ENCODE data around the gene CPT2.

Gene CPT2

DNA sequence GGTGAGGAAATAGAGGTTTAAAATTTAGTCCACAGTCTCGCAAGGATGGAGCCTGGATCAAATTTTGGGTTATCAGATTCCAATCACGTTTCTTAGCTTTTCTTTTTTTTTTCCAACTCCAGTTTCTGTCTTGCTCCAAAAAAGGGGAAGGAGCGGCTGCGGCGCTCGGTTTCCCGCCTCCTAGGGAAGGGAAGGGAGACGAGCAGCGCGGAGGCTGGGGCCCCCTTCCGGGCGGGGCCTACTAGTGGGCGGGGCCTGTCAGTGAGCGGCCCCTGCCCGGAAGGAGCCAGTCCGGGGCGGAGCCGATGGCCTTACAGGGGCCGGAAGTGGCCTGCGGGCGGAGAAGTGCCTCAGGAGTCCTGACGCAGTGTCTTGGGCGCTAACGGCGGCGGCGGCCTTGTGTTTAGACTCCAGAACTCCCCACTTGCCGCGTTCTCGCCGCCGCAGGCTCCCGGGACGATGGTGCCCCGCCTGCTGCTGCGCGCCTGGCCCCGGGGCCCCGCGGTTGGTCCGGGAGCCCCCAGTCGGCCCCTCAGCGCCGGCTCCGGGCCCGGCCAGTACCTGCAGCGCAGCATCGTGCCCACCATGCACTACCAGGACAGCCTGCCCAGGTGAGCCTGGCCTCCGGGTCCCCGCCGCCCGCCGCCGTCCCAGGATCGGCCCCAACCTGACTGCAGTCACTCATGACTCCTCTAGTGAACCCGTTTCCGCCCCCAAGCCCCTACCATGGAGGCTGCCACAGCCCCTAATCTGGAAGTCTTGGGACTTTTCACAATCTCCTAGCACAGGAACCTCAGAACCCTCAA is at the start of gene CPT2:
Gene CPT2 (plus strand): TSS at position 340 of the 806 bp plus-strand sequence. CDS start 120 bp downstream, at position 460.
- peak; percentile 93 for DNase-seq (ENCODE audit: low spot score)

DNA sequence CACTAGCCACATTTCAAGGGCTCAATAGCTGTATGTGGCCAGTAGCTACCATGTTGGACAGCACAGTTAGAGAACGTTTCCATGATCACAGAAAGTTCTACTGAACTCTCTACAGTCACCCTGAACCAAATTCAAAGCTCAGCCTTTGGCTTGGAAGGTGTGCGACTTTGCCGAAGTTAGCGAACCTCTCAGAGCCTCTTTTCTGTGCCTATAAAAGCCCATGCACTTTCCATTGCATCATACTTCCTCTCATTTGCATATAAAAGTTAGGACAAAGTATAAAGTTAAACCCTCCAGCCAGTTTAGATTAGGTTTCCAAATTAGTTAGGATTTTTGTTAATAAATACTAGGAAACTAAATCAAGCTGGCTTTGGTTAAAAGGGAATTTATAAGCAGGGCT is 49.5 kb upstream of the CPT2 start:
- no peak for DNase-seq (ENCODE audit: low spot score)

DNA sequence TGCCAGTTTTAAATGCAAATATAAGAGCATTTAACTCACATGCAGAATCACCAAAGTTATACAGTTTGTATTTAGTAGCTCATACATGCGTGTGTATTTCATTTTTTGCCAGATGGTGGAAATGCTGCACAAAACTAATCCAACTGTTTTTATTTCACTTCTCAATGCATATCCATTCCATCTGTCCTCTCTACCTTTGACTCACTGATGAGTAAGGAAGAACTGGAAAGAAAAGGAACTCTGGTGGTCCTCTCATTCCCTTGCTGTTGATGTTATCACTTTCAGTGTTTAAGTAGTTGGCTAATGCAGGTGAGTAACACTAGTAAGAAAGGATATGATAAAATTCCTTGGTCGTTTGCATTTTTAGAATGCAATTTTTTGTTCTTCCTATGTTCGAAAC is 48.5 kb upstream of the CPT2 start:
- no peak for DNase-seq (ENCODE audit: low spot score)

DNA sequence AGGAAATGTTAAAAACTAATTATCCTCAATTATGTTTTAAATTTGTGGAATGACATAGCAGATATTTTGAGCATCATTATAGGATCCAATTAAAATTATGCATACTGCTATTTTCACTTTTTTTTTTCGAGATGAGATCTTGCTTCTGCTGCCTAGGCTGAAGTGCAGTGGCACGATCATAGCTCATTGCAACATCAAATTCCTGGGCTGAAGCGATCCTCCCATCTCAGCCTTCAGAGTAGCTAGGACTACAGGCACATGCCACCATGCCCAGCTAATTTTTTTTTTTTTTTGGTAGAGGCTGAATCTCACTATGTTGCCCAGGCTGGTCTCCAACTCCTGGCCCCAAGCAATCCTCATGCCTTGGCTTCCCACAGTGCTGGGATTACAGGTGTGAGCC is 42.9 kb upstream of the CPT2 start:
- DNase-seq (ENCODE audit: low spot score) = no peak

DNA sequence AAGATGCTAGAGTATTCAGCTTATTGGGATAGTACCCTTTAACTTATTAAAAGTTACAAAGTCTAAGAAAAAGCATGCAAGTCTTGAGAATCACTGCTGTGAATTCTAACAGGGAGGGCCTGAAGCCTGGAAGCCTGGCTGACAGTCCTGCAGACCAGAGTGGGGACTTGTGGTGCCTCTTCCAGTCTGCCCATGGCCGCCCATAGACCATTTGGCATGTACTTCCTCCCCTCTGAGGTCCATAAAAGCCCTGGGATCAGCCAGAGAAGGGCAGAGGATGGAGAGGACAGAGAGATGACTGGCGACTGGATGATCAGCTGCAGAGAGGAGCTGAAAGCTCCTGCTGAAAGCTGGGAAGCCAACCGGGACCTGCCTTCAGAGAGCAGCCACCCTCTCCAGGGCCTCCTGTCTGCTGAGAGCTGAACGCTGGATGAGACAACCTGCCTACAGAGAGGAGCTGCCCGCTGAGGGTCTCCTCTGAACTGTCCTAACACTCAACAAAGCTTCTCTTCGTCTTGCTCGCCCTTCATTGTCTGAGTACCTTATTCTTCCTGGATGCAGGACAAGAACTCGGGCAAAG is 41.7 kb upstream of the CPT2 start:
- no peak for DNase-seq (ENCODE audit: low spot score)

DNA sequence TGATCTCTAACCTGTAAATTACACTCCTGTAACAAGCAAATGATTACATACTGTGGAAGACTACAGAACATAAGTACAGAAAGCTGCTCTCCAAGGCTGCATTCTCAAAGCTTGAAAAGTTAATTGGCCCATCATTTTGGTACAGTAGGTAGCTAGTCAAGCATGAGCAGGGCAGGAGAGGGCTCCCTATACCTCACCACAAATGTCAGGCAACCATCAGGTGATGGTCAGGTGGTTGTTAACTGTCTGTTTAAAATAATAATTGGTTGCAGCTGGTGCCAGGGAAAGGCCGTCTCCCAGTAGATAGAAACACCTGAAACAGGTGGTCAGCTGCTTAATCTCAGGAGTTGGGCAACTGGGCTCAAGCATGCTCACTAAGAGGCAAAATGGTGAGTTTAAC is 41.1 kb upstream of the CPT2 start:
- DNase-seq (ENCODE audit: low spot score) = no peak

DNA sequence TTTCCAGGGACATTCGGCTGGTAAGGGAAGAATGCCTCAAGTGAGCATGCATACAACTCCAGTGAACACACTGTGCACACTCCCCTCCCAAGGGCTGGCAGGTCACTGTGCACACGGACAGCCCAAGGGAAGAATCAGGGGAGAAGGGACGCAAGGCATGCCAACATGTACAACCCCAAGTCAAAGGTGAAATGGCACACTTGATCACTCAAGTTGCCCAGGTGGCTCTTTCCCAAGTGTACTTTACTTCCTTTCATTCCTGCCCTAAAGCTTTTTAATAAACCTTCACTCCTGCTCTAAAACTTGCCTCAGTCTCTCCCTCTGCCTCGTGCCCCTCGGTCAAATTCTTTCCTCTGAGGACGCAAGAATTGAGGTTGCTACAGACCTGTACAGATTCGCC is 40.7 kb upstream of the CPT2 start:
- no peak for DNase-seq (ENCODE audit: low spot score)

DNA sequence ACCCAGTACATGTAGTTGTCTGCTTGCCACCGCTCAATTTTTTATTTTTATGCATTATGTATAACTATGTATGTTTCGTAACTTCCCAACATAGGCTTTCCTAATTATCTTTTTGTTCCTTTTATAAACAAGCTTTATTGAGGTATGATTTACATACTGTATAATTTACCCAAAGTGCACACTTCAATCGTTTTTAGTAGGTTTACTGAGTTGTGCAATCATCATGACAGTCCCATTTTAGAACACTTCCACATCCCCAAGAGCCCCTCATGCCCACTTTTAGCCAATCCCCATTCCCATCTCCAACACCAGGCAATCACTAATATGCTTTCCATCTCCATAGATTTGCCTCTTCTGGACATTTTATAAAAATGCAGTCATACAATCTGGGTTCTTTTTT is 39.8 kb upstream of the CPT2 start:
- DNase-seq (ENCODE audit: low spot score) = no peak

DNA sequence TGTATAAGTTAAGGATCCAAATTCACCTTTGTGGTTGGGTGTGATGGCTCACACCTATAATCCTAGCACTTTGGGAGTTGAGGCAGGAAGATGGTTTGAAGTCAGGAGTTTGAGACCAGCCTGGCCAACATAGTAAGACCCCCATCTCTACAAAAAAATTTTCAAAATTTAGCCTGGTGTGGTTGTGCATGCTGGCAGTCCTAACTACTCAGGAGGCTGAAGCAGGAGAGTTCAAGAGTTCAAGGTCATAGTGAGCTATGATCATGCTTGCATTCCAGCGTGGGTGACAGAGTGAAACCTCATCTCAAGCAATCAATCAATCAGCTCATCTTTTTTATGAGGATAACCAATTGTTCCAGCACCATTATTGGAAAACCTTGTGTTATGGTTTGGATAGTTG is 37.7 kb upstream of the CPT2 start:
- DNase-seq (ENCODE audit: low spot score) = no peak

DNA sequence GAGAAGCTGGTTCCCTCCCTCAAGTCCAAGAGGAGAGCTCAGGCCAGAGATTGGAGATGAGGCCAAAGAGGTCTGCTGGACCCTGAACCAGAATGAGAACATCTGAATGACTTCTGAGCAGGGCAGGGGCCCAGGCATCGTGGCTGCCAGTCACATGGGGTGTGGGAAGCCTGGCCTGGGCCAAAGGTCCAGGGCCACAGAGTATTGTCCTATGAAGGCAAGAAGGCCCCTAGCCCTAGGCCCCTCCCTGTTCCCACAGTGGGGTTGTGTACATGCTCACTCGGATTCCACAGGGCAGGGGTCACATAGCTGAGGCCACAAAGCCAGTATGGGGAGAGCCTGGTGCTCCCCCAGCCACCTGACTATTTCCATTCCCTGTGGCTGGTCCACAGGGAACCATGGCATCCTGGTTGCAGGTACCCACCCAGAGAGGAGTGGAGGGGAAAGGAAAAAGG is 35.7 kb upstream of the CPT2 start:
- DNase-seq (ENCODE audit: low spot score) = no peak

DNA sequence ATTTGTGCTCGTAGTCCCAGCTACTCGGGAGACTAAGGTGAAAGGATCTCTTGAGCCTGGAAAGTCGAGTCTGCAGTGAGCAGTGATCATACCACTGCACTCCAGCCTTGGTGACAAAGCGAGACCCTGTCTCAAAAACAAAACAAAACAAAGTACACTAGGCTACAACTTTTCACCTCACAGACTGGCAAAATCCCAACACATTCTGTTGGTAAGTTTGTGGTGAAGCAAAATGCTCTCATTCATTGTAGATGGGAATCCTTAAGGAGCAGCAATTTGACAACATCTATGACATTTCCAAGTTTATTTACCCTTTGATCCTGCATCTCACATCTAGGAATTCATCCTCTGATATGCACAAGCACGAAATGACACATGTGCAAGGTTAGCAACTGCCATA is 34.0 kb upstream of the CPT2 start:
- DNase-seq (ENCODE audit: low spot score) = no peak

DNA sequence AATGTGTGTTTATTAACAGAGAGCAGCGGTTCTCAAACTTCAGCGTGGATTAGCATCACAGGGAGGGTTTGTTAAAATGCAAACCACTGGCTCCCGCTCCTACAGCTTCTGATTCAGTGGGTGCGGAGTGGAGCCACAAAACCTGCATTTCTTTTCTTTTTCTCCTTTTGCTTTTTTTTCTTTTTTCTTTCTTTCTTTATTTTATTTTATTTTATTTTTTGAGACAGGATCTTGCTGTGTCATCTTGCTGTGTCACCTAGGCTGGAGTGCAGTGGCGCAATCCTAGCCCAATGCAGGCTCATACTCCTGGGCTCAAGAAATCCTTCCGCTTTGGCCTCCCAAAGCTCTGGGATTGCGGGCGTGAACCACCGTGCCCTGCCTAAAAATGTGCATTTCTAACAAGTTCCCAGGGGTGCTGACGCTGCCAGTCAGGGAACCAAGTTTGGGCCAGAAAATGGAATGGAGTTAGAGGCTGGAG is 33.3 kb upstream of the CPT2 start:
- no peak for DNase-seq (ENCODE audit: low spot score)

DNA sequence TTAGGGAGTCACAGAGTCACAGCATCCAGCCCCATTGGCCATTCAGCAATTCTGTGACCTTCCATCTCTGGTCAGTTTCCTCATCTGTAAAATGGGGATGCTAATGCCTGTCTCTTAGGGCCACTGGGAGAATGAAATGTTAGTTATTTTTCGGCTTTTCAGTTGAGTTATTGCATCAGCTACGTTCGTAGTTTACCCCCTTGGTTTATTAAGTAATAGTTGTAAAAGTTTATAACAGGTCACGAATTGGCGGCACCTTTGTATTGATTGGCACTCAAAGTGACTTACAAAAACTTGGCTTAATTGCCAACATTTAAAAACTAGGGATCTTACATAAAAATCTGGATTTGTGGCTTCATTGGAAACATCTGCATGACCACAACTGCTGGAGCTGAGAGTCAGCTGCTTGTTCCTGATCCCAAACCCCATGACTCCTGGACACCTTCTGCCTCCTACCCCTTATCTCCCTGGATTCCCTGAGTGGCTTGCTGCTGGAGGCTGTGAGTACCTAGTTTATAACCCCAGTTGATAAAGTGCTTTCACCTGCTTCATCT is 31.1 kb upstream of the CPT2 start:
- DNase-seq (ENCODE audit: low spot score) = no peak

DNA sequence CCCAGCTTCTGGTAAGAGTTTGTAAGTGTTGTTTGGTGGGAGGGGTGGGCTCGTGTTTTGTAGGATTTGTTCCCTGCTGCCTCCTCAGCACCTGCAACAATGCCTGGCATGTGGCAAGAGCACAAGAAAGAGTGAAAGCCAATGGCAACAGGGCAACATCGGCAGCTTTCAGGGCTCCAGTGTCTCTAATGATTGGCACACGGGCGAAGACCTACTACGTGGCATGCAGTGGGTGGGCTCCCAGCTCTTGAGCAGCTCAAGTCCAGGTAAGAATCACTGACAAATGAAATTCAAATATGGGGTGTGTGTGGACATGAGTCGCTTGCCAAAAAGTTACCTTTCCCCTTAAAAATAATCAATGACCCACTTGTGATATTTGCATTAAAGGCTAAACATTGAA is 30.3 kb upstream of the CPT2 start:
- DNase-seq (ENCODE audit: low spot score) = no peak

DNA sequence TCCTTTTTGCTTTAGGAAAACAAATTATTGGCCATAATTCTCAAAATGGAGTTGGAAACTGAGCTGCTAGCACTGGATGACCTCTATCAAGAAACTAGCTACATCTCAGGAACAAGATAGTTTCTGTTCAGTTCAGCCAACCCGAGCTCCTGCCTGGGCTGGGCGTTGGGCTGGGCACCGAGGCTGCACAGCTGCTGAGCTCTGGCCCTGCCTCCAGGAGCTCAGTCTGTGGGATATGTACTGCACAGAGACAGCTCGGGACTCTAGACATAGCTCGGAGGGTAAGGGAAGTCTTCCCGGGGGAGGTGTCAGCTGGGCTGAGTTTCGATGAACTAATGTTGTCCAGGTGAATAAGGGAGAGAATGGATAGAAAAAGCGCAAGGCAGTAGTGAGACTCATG is 29.7 kb upstream of the CPT2 start:
- DNase-seq (ENCODE audit: low spot score) = no peak

DNA sequence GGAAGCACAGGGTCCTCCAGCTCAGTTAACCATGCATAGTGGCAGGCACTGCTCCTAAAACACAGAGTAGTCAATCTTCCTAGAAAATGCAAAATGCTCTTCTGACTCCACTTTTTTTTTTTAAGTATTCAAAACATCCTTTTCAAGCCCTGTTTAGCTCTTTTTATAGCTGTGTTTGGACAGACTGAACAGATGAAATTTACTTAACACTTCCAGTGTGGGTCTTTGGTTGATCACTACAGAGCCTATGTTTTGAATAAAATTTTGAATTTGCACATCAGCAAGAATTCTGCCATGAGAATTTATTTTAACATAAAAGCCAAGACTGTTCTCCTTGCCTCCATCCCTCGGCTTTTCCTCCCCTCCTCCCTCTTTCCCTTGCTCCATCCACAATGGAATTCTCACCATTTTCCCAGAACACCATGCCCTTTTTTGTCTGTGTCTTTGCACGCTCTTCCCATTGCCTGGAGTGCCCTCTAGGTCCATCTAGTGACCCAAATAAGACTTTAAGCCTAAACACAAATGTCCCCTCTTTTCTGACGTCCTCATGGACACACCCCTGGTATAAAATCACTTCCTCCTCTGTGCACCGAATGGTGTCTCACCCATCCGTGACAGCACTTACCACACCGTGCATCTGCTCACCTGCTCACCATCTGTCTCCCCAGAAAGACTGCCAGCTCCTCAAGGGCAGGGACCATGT is 24.0 kb upstream of the CPT2 start:
- no peak for DNase-seq (ENCODE audit: low spot score)

DNA sequence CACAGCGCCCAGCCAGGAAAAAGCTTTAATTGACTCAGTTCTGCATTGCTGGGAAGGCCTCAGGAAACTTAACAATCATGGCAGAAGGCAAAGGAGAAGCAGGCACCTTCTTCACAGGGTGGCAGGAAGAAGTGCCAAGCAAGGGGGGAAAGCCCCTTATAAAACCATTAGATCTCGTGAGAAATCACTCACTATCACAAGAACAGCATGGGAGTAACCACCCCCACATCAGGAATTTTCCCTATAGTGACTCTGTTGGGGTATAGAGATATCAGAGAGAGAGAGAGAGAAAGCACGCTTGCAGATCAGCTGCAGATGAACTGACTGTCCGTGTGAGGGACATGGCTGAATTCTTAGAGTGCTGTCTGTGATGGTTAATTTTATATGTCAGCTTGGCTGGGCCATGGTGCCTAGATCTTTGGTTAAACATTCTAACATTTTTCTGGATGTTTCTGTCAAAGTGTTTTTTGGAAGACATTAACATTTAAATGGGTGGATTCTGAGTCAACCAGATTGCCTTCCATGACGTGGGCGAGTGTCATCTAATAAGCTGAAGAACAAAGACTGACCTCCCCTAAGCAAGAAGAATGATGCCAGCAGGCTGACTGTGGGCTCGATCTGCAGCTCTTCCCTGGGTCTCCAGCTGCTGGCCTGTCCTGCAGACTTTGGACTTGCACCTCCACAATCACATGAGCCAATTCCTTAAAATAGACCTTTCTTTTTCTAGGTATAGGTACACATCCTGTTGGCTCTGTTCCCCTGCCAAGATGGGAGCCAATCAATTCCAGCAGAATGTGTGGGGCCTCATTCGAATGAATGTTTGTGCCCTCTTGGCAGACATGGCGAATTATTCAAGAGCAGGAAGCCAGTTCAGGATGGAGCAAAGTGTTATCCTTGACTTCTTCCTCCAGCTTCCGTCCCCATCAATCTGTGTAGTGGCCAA is 21.4 kb upstream of the CPT2 start:
- no peak for DNase-seq (ENCODE audit: low spot score)

DNA sequence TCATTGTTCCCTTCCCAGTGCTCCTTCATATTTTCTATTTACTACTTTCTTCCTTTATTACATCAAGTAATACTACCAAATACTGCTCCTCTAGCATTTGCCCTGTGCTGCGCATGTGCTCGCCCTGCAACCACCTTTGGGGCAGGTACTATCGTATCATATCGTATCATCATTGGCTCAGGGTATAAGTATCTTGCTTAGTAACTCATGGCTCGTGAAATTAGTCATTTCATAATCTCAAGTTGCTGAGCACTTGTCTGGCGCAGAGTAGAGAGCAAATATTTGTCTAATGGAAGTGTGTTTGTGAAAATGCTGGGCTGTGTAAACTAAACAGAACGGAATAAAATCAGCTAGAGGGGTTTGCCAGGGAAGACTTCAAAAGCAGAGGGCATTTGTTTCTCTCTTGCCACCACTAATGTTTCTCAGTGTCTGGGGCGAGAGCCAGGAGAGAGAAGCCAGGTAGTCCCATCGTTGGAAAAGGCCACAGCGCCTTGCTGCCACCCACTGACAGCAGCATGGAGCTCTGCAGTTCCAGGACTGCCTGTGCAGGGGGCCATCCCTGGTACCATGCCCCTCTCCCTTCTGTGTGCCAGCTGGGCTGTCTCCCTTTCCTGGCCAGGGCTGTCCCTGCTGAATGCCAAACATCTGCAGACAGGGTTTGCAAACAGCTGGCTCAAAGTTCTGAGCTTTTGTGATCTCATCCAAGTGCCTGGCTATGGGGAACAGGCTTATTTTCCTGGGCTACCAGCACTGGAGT is 20.0 kb upstream of the CPT2 start:
- DNase-seq (ENCODE audit: low spot score) = no peak

DNA sequence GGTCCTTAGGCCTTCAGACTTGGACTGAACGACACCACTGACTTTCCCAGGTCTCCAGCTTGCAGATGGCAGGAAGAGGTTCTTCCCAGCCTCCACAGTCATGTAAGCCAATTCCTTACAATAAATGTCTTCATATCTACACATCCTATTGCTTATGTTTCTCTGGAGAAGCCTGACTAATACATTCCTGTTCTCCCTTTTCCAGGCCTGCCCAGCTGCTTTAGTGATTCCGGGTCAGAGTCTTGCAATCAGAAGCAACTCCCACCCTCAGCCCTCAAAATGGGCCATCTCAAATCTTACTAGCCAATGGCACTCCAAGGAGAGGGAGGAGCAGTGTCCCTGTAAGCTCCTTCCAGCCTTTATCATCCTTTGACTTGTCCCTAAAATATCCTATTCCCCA is 16.4 kb upstream of the CPT2 start:
- no peak for DNase-seq (ENCODE audit: low spot score)

DNA sequence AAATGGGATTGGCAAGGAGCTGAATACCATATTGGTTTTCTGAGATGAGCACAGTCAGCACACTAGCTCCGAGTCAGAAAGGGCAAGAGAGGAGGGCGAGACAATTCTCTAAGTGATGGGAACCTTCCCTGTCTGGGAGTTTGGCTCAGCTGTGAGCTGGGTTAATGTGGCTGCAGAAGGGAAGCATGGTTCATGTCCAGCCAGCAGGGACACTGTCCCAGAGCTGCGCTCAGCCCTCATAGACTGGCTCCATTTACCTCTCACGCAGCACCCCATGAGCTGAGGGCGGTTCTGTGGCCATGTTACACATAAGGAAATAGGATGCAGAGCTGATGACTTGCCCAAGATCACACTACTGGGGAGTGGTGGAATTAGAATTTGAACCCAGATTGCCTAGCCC is 15.7 kb upstream of the CPT2 start:
- no peak for DNase-seq (ENCODE audit: low spot score)

DNA sequence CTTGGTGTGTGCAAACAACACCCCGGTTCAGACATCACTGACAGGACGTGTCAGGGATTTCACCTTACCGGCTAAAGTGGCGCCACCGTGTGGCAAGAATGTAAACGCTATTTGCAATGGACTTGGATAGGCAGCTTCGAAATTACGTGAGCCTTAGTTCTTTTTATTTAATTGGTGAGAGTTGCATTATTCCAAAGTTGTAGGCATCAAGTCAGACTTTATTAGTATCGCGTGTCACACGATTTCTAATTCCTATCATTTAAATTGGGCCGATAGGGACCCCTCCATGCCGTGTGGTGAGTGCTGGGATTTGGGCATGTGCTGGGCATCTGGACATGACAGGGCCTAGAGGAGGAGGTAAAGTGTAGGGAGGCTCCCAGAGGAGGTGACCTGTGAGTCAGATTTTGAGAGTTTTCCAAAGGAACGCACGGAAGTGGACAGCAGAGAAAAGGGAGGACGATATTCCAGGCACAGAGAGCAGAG is 14.5 kb upstream of the CPT2 start:
- peak; percentile 75 for DNase-seq (ENCODE audit: low spot score)

All from COLO829 (cell line).